Bronchial epithelial cell (primary cell): ENCODE data around the gene RASL10A. TPM values are rescaled to one million over a fixed set of nuclear protein-coding genes. Genes with fewer than 3 reads are reported as not detected.

Experiments
- DNase-seq: peaks from one replicate; pipeline ENCODE4 v3.0.0-alpha.2; 2010; ENCODE audit warnings: low read depth
- FAIRE-seq: peaks from 2 replicates; lab custom pipeline; 2011; peaks lifted over from hg19 to GRCh38; lab: Jason Lieb, UNC
- H3K27me3 ChIP-seq: 2 replicates; pipeline ENCODE4 v1.5.1; 2011; ENCODE audit warnings: low read length; ENCODE audit not compliant: control insufficient read depth, insufficient read depth
- H3K36me3 ChIP-seq: 2 replicates; pipeline ENCODE4 v1.5.1; 2011; ENCODE audit warnings: low read length; ENCODE audit not compliant: control insufficient read depth, insufficient read depth
- H3K4me3 ChIP-seq: 2 replicates; pipeline ENCODE4 v1.5.1; 2011; ENCODE audit warnings: mild to moderate bottlenecking, low read depth, low read length, control low read depth
- total RNA-seq: library from RNA; depleted of rRNA; stranded (reverse); fragments of >200 nt; gene quantifications from 2 replicates; pipeline ENCODE4 v1.2.1, GENCODE V29; 2014
- TF ChIP-seq, protein P1 (sequence below): IDR thresholded peaks from 2 replicates; pipeline ENCODE4 v1.5.1; 2011; ENCODE audit warnings: mild to moderate bottlenecking, moderate library complexity, low read length, control low read depth, inconsistent platforms; ENCODE audit not compliant: insufficient read depth, severe bottlenecking

Gene RASL10A
- total RNA-seq, 1 donor from 2014 or later = not detected

- peaks cover 47% of the 10 kb centered on the region for H3K36me3 ChIP-seq
Measured at GRCh38 chr22:29352778-29353177, 37.3 kb upstream of the RASL10A start.

DNA sequence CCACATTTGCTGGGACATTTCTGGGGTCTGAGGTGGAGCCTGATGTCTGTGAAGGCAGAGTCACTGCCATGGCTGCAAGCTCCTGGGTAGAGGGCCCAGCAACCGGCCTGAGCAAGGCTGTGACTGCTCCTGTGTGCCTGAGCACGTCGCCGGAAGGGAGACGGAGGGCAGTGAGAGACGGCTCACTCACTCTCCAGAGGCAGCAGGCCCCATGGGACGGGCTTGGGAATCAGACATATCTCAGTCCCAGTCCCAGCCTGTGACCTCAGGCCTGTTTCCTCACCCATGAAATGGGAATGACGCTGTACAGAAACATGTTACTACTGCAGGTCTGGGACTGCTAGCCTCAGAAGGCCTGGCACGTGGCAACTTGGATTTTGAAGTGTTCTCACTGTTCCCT, 36.4 kb upstream of the RASL10A start:
- H3K27me3 ChIP-seq = no peaks in the 10 kb centered on the region
- peaks cover 47% of the 10 kb centered on the region for H3K36me3 ChIP-seq
- no peak overlapping the region for H3K4me3 ChIP-seq
- TF ChIP-seq, protein P1, sequence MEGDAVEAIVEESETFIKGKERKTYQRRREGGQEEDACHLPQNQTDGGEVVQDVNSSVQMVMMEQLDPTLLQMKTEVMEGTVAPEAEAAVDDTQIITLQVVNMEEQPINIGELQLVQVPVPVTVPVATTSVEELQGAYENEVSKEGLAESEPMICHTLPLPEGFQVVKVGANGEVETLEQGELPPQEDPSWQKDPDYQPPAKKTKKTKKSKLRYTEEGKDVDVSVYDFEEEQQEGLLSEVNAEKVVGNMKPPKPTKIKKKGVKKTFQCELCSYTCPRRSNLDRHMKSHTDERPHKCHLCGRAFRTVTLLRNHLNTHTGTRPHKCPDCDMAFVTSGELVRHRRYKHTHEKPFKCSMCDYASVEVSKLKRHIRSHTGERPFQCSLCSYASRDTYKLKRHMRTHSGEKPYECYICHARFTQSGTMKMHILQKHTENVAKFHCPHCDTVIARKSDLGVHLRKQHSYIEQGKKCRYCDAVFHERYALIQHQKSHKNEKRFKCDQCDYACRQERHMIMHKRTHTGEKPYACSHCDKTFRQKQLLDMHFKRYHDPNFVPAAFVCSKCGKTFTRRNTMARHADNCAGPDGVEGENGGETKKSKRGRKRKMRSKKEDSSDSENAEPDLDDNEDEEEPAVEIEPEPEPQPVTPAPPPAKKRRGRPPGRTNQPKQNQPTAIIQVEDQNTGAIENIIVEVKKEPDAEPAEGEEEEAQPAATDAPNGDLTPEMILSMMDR = no peak
- FAIRE-seq (no peak), DNase-seq (no peak)

More at GRCh38 chr22:29352778-29353177, 37.3 kb upstream of the RASL10A start:
- Histone ChIP-seq H3K27me3 (no peaks in the 10 kb centered on the region), H3K4me3 (no peak overlapping the region)
- FAIRE-seq (peak; percentile 47), DNase-seq (no peak)
- TF ChIP-seq, protein P1 = no peak

GRCh38 chr22:29351042-29351441, 35.5 kb upstream of the RASL10A start:
- DNase-seq (no peak), FAIRE-seq (no peak)
- H3K27me3 ChIP-seq = no peaks in the 10 kb centered on the region
- TF ChIP-seq, protein P1 = no peak
- no peak overlapping the region for H3K4me3 ChIP-seq
- H3K36me3 ChIP-seq = peaks cover 44% of the 10 kb centered on the region

- FAIRE-seq (no peak), DNase-seq (peak; percentile 65)
- H3K4me3 ChIP-seq = no peak overlapping the region
- TF ChIP-seq, protein P1 = no peak
- no peaks in the 10 kb centered on the region for H3K27me3 ChIP-seq
- peaks cover 33% of the 10 kb centered on the region for H3K36me3 ChIP-seq
Measured at GRCh38 chr22:29348956-29349355, 33.5 kb upstream of the RASL10A start.

DNA sequence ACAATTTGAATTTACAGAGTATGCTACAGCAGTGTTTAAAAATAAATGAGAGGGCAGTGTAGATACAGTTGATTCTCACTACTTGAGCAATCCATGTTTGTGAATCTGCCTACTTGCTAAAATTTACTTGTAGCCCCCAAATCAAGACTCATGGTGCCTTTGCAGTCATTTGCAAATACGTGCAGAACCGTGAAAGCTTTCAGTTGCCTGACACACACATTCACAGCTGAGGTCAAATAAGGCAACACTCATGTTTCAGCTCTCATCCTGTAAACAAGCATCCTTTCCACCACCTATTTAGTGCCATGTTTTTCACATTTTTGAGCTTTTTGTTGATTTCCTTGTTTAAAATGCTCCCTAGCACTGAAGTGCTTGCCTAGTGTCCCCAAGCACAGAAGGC, 32.5 kb upstream of the RASL10A start:
- TF ChIP-seq, protein P1 = no peak
- no peak overlapping the region for H3K4me3 ChIP-seq
- FAIRE-seq (peak; percentile 75), DNase-seq (no peak)
- peaks cover 27% of the 10 kb centered on the region for H3K36me3 ChIP-seq
- no peaks in the 10 kb centered on the region for H3K27me3 ChIP-seq

GRCh38 chr22:29346659-29347058, 31.2 kb upstream of the RASL10A start:
- TF ChIP-seq, protein P1 = no peak
- H3K36me3 ChIP-seq = peaks cover 24% of the 10 kb centered on the region
- no peak overlapping the region for H3K4me3 ChIP-seq
- FAIRE-seq (no peak), DNase-seq (no peak)
- no peaks in the 10 kb centered on the region for H3K27me3 ChIP-seq
